Activated gamma-delta T cell treated with anti-CD3 and anti-CD28 coated beads, Interleukin-2, amount 50 U/mL, for 16 hours (primary cell): ENCODE results near the gene BATF3.
"Not testable (repeated sequence)": the region's sequence is repeated elsewhere in the genome, so short reads cannot be mapped to it uniquely, and the experiment has no call there.

ENCODE experiments used
- DNase-seq: peaks from one replicate; pipeline ENCODE4 v3.0.0-alpha.2; 2020; ENCODE audit warnings: low read depth

Gene BATF3

DNA sequence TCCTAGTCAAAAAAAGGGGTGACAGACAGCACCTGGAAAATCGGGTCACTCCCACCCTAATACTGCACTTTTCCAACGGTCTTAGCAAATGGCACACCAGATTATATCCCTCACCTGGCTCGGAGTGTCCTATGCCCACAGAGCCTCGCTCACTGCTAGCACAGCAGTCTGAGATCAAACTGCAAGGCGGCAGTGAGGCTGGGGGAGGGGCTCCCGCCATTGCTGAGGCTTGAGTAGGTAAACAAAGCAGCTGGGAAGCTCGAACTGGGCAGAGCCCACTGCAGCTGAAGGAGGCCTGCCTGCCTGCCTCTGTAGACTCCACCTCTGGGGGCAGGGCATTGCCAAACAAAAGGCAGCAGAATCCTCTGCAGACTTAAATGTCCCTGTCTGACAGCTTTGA lies 41.4 kb downstream of the BATF3 start:
- DNase-seq, result not testable (repeated sequence)

DNA sequence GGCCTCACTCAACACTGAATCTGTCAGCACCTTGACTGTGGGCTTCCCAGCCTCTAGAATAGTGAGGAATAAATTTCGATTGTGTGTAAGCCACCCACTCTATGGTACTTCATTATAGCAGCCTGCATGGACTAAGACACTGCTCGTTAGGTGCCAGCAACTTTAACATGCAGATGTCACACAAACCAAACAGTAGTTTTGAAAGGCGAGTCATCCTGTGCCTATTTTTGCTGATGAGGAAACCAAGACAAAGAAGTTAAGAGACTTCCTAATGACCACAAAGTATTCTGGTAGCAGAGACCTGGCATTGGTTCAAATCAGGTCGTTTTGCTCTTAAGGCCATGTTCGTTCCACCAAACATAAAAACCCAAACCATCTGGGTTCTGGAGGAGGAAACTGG lies 42.9 kb downstream of the BATF3 start:
- DNase-seq, result no peak

DNA sequence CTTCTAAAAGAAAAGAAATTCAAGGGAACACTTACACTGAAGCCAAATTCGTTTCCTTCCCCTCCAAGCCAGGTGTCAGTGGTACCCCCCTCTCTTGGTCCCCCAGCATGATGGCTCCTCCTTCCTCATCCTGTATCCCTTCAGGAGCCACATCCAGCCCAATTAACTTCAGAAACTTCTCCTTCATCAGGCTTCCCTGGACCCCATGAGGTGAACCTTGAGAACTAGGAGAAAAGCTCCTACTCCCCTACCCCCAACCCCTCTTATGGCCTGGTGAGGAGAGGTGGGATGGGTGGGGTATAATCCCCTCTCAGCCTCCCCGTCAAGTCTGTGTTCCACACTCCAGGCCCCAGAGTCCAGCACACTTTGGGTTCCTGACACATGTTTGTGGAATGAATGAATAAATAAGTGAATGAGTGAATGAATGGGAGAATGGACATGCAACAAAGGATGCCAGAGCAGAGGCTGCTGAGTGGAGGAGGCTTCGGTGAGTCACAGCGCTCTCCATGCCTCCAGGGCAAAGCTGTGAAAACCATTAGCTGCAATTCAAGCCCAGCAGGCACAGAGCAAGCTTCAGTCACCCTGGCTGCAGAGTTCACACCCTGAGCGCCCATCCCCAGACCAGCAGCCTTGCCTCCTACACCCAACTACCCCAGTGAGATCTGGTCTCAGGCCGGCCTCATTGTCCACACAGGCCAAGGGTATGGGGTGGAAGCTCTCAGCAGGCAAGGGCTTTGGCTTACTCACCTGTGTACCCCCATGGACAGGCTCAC lies 43.8 kb downstream of the BATF3 start:
- no peak for DNase-seq

DNA sequence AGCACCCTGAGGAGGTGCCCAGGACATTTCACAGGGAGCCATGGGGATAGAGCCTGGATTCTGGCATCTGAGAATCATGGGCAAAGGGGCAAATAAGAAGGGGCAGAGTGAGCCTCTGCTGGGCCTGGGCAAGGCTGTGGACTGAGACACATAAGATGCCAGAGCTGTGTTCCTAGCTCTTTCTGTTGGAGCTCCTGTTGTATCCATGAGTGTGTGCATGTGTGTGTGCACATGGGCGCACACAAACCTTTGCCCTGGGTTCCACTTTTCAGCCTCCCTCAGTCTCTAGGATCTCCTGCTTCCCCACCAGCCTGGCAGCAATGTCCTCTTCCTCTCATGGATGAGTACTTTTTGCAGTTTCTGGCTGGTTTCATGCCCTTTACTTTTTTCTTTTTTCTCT lies 47.0 kb downstream of the BATF3 start:
- no peak for DNase-seq

DNA sequence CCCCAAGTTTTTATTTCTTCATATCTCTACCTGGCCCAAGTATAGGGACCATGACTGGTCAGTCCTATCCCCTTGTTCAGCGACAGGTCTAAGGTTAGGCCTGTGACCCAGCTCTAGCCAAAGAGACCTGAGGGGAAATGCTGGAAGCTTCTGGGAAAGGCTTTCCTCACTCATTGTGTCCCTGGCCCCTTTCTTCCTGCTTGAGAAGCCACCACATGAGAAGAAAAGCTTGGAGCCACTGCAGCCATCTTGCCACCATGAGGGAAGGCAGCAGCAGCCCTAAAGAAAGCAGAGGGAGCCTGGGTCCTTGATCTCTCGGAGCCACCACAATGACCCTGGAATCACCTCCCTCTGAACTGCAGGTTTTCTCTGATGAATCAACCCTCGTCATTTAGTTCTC lies 47.7 kb downstream of the BATF3 start:
- no peak for DNase-seq

DNA sequence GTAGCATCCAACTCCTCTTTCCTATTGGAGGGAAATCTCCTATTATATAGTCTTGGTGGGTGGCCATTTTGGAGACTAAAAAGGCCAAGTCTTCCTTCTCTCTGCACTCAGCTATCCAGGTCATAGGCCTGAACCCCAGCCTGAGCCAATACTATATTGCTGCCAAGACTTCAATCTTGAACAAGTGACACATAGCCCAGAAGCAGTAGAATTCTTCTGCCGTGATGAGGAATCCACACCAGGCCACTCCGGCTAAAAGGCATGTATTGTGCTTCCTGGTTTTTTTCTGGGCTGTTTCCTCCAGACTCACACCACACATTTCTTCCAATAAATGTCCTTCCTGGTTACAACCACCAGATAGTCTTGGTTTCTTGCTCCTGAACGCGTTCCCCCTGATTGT lies 48.1 kb downstream of the BATF3 start:
- DNase-seq, result no peak

DNA sequence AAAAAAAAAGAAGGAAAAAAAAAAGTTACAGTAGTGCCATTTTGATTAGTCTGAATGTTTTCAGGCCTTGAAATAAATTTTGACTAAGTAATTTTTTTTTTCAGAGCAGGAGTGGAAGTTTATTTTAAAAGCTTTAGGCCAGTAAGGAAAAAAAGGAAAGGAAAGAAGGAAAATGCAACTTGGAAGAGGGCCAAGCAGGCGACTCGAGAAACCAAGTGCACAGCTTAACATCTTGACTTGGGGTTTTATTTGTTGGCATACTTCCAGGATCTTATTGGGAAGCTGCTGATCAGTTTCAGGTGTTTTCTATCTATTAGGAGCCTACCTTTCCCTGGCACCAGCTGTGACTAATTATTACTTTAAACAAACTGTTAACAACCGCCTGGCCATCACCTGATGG lies 49.4 kb downstream of the BATF3 start:
- no peak for DNase-seq

DNA sequence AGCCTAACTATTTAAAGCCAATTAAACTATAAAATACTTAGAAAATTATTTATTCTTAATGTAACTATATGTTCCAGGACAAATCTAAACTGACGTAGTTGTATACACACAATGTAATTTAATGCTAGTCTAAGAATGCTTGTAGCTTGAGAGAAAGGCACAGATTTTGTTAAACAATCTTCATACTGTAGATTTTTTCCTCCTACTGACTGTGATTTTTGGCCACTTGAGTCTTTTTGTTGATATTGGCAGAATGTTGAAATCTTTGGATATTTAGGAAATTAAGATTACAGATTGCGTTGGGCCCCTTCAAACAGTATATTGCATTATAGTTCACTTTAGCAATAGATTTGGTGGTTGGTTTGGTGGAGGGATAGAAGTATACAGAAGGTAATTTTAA lies 50.6 kb downstream of the BATF3 start:
- DNase-seq, result no peak

DNA sequence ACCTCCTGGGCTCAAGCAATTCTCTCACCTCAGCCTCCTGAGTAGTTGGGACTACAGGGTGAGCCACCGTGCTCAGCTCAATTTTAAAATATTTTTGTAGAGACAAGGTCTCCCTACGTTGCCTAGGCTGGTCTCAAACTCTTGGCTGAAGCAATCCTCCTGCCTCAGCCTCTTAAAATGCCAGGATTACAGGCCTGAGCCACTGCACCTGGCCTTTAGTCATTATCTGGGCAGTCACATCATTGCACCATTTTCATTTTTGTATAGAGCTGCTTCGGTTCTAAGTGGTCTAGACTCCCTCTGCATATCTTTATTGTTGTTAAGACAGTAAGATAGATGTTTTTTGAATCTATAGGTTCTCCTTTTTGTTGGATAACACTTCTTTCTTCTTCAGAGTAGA lies 51.2 kb downstream of the BATF3 start:
- no peak for DNase-seq

DNA sequence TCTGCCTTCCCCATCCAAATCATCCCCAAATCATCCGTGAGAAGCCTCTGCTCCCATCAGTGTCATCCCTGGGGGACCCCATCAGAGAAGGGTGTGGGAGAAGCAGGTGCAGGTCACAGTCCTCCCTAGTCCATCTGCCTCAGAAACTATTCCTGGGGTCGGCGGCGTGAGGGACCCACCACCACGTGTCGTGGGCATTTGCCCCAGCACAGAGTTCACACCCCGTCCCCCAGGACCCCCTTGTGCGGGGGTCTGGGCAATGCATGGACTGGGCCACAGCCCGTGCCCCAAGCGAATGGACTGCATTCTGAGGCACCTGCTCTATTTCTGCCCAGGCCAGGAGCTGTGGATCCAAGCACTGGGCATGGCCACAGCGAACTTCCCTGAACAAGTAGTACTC lies 52.6 kb downstream of the BATF3 start:
- DNase-seq, result no peak

DNA sequence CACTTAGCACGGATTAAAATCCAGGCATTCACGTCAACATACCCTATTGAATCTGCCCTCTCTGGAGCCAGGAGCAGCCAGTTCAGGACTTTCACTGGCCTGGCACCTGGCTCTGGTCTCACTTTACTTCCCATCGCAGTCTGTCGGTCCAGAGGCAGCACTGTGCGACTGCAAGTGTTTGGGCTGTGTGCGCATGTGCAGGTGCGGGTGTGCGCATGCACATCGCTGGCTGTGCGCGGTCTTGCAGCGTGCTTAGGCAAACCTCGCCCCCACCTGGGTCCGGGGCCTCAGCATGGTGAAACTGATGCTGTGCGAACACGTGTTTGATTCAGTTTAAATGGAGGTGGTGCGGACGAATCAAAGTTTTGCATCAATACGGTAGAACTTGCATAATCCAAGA lies 53.1 kb downstream of the BATF3 start:
- no peak for DNase-seq

DNA sequence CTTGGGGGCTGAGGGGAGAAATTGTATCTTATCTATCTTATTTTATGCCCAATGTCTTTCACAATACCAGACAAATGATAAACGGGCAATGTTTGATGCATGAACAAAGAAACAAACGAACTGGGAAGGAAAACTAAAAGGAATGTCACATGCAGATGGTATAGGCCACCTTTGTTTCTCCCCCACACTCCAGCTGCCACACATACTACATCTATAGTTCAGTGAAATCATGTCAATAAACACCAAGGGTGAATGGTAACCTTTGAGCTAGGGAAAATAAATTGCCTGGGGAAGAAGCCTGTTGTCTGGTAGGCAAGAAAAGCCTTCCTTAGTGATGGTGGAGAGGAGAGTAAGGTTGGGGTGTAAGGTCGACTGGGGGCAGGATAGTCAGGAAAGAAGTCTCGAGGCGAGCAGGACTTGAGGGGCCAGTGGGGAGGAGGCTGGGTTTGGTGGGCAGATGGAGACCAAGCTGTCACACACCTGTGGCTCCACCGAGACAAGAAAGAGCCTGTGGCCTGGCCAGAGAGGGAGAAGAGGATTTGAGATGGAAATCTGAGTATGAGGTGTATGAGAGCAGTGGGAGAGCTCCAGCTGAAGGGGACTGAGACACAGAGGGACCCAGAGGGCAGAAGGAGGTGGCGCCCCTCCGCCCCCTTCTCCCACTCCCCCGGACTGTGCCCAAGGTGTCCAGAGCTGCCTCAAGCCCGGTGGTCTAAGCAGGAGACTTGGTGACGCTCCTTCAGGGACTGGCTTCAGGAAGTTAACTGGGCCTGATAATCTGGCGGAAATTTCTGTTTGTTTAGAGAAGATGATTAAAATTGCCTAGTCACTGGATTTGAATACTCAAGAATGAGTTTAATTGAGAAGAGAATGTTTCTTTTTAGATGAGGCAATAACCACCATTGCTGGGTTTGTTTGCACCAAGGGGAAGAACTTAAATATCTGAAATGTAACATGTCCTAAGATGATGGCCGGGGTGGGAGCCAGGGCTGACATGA lies 53.8 kb downstream of the BATF3 start:
- DNase-seq, result no peak

DNA sequence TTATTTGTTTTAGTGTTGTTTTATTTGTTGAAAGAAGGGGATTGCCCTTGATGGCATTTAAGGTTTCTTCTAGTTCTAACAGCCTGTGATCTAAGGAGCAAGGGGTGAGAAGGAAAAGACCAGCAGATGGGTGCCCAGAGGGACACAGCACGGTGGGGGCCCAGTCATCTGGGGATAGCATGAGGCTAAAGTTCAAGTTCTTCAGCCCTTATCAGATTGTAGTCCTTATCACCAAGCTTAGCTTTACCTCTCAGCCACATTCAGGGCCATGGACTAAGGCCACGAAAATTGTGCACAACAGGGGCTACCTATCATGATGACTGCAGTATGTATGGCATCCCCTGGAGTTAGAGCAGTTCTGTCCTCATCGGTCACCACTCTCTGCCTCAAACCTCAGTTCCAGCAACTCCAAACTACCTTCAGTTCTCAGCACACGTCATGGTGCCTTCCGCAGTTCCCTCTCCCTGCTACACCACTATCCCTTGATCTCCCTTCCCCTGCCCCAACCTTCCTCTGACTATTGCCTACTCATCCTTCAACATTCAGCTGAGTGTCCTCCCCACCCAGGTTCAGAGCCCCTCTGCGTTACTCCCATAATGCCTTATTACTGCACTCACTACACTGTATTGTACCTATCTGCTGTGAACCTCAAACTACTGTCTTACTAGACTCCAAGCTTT lies 54.6 kb downstream of the BATF3 start:
- DNase-seq, result no peak

DNA sequence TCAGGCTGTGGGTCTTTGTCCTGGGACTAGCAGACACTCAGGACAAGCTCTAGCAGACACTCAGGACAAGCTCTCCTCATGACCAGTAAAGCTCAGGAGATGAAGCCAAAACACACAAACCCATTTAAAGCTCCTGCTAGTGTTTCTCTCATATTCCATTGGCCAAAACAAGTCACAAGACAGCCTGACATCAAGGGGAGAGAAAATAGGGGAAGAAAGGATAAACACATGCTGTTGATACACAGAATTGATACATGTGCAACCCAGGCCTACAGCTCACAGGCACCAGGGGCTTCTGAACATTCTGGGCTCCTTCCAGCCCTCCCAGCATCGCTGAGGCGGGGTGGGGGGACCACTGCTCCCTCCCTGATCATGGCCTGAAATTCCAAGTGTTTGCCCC lies 55.8 kb downstream of the BATF3 start:
- no peak for DNase-seq

DNA sequence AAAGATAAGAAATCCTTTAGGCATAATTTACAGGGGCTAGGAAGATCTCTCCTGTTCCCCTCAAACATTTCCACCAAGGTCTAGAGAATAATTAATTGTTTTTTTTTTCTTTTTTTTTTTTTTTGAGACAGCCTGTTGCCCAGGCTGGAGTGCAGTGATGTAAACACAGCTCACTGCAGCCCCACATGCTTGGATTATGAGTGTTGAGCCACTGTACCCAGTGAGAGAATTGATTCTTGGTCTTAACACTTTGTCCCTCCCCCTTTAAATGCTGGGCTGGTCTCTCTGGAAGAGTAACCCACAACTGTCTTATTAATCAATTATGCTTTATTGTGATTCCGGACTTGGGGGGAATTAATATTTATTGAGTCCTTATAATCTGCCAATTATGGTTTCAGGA lies 57.7 kb downstream of the BATF3 start:
- DNase-seq, result no peak

DNA sequence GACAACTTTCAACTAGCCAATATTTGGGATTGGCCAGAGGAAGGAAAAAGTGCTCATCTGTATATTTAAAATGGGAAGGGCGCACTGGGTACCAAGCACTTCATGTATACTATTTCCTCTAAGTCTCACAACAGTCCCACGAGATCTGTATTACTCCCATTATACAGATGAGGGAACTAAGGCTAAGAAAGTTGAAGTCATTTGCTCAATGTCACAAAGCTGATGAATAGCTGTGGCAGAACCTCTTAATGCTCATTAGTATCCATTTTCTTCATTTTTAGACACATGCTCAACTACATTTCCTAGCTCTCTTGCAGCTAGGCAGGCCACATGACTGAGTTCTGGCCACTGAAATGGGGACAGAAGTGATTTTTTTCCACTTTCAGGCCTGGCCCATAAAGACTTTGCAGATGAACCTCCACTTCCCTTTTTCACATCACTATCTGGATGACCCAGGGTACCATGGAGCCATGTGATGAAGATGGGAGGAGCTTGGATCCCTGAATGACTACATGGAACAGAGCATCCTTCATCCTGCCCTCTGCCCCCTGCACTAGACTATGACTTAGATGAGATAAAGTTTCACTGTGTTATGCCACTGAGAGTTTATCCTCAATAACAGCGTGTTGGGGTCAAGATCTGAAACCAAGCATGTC lies 59.3 kb downstream of the BATF3 start:
- DNase-seq, result no peak

DNA sequence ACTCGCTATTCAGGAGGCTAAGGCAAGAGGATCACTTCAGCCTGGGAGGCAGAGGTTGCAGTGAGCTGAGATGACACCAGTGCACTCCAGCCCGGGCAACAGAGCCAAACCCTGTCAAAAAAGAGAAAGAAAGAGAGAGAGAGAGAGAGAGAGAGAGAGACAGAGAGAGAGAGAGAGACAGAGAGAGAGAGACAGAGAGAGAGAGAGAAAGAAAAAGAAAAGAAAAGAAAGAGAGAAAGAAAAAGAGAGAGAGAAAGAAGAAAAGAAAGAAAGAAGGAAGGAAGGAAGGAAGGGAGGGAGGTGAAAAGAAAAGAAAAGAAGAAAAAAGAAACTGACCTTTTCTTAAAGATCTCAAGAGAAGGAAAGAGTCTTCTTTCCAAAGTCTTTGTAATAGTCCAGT lies 60.1 kb downstream of the BATF3 start:
- not testable (repeated sequence) for DNase-seq

DNA sequence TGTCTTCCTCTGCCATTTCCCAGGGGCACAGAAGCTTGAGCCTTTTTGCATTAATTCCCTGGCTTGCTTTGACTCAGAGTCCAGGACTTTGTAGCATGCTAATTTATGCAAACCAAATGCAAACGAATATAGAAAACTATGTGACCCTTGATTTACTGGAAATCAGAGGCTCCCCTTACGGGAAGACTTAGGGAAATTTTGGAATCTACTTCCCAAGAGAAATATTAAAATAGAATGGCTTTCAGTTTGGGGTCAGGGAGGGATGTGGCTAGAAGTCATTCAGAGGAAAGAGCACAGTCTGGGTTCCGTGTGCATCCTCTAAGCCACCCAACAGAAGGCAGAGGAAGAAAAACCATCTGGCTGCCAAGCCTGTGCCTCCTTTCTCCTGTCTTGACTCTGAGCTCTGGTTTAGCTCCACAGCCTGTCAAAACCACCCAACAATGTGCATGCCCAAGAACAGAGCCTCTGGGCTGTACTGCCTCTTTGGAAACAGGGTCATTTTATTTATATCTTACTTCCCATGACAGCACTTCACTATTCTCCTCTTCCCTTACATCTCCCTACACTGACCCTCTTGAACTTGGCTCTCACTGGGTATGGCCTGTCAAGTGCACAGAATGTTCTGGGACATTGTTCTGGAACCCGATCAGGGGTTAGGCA lies 61.0 kb downstream of the BATF3 start:
- DNase-seq, result no peak

DNA sequence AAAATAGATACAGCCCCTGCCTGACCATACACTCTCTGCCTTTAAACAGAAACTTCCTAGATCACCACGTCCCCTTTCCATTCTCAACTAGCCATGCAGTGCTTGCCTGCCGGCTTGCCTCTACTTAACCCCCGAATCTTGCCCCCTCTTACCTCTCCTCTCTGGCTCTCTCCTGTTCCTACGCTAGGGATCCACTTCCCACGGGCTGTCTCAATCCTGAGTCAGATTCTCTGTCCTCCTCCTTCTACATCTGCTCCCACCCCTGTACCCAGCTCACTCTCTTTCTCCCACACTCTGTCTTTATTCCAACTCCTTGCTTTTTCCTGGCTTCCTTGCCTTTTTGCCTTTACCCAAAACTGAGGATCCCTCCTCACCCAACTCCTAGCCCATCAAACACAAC lies 61.7 kb downstream of the BATF3 start:
- no peak for DNase-seq
